Choroid plexus epithelial cell (primary cell): ENCODE data around the gene FLAD1.

Source experiments
- DNase-seq: peaks from one replicate; pipeline ENCODE4 v3.0.0-alpha.2; 2010; ENCODE audit warnings: low read depth
- H3K4me3 ChIP-seq: 2 replicates; pipeline ENCODE4 v1.5.1; 2011; ENCODE audit warnings: low read depth, mild to moderate bottlenecking, control low read depth, low read length, moderate library complexity
- CTCF ChIP-seq: conservative IDR thresholded peaks from 2 replicates; pipeline ENCODE4 v1.5.1; 2011; ENCODE audit warnings: low read depth, mild to moderate bottlenecking, control low read depth, inconsistent platforms, low read length, moderate library complexity

FLAD1 gene

GRCh38 chr1:155038602-155039307, 55.6 kb downstream of the FLAD1 start:
- TF ChIP-seq CTCF, result no peak
- no peak overlapping the region for H3K4me3 ChIP-seq
- DNase-seq, result peak; percentile 33

GRCh38 chr1:155039308-155039669, 56.1 kb downstream of the FLAD1 start:
- no peak for TF ChIP-seq CTCF
- H3K4me3 ChIP-seq, result no peak overlapping the region
- no peak for DNase-seq

- H3K4me3 ChIP-seq, result no peak overlapping the region
- DNase-seq, result no peak
- TF ChIP-seq CTCF, result no peak
These were observed 57.4 kb downstream of the FLAD1 start for GRCh38 chr1:155040358-155041093.
